GM19238 (cell line): ENCODE measurements around the gene ARL17B.
"Not testable (repeated sequence)": the region's sequence is repeated elsewhere in the genome, so short reads cannot be mapped to it uniquely, and the experiment has no call there.

Source experiments
- DNase-seq: peaks from one replicate; pipeline ENCODE4 v3.0.0; 2011; ENCODE audit warnings: low spot score; ENCODE audit not compliant: insufficient read length

Gene ARL17B

GRCh38 chr17:46361755-46362154 is at the start of gene ARL17B:
Gene ARL17B, minus strand, starts transcription at chr17:46361766. Its CDS starts 3,369 bp downstream, at chr17:46358397.
- DNase-seq, result not testable (repeated sequence)

- DNase-seq, result not testable (repeated sequence)
These were observed 48.3 kb upstream of the ARL17B start for GRCh38 chr17:46409864-46410263.

DNA sequence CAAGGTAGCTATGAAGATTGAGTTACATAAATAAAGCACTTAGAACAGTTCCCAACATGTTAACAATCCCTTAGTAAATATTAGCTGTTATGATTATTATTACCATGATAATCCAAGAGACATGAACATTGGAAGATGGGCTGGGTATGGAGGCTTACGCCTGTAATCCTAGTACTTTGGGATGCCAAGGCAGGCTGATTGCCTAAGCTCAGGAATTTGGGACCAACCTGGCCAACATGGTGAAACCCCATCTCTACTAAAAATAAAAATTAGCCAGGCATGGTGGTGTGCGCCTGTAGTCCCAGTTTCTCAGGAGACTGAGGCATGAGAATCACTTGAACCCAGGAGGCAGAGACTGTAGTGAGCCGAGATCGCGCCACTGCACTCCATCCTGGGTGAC is 45.6 kb upstream of the ARL17B start:
- DNase-seq, result not testable (repeated sequence)

DNA sequence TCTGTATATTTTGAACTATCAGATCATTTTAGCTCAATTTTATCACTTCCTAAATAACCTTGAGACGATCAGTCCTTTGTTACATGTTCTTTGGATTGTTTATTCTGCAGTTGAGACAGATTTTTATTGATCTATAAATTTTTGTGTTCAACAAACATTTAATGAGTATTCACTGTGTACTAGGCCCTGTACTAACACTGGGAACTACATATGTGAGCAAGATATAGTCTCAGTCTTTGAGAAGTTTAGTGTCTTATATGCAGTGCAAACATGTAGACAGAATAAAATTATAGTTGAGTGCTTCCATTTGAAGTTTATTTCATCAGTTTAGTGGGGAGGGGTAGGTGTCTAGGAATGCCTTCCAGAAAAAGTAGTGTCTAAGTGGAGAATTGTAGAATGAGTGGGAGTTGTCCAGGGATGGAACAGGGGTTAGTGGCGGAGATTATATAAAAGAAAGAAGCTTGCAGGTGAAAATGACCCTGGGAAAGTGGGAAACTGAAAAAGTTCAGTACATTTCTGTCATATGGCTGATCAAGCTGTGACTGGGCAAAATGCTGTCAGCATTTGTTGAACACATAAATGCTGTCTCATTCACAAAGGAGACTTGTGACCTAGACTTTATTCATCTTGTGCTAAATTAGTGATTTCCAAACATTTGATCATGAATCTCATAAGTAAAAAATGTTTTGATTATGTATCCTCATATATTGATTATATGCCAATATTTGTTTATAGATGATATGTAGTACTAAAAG is 39.6 kb upstream of the ARL17B start:
- DNase-seq, result not testable (repeated sequence)

- DNase-seq, result not testable (repeated sequence)
These were observed 39.0 kb upstream of the ARL17B start for GRCh38 chr17:46400543-46400942.

DNA sequence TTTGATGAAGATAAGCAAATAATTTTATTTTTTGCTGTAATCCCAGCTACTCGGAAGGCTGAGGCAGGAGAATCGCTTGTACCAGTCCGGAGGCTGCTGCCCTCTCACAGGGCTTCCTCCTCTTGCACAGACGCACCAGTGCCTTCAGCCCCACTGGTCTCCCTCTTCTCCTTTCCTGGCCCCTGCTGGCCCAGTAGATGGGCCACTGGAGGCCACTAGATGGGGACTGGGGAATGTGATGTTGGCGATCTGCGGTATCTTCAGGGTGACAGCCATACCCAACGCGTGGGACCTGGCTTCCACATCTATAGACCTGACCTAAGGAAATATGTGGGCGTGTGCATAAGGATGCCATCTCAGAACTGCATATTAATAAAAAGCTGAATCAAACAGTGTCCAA is 38.4 kb upstream of the ARL17B start:
- DNase-seq, result not testable (repeated sequence)

DNA sequence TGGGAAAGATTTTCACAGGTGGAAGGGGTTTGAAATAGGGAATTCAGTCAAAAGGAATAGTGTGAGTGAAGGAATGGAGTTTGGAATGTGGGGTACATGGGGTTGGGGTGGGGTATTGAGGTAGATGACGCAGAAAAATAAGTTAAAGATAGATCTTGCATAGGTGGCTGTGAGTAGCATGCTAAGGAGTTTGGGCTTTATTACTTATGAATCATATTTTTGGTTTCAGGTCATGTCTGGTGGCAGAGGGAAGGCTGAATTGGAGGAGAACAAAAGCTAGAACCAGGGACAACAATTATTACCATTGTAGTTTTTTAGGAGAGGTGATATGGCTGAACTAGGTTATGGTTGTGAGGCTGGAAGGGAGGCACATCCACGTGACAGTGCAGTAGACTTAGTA is 34.7 kb upstream of the ARL17B start:
- DNase-seq, result not testable (repeated sequence)

GRCh38 chr17:46393702-46394101 is 32.1 kb upstream of the ARL17B start:
- not testable (repeated sequence) for DNase-seq

DNA sequence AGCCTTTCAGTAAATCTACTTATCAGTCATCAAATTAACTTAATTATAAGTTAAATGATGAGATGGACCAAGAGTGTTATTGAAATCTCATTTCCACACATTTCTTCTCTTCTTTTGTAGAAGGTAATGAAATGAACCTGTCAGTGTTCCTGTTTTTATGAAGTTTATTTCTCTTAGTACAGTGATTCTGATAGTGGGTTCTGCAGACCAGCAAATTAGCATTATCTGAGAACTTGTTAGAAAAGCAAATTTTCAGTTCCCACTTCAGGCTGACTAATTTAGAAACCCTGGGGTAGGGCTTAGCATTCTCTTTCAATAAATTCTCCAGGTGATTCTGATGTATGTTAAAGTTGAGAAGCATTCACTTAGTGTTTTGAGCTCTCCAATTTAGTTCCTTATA is 23.9 kb upstream of the ARL17B start:
- not testable (repeated sequence) for DNase-seq

DNA sequence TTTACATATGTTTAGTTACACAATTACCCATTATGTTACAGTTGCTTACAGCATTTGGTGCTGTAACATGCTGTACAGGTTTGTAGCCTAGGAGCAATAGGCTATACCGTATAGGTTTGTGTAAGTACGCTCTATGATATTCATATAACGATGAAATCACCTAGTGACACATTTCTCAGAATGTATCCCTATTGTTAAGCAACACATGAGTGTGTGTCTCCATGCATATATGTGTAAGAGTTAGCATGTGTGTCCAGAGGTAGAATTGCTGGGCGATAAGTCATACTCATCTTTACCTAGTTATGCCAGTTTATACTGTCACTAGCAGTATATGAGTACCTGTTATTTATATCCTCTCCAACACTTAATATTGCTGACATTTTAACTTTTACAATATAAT is 21.6 kb upstream of the ARL17B start:
- DNase-seq, result not testable (repeated sequence)

DNA sequence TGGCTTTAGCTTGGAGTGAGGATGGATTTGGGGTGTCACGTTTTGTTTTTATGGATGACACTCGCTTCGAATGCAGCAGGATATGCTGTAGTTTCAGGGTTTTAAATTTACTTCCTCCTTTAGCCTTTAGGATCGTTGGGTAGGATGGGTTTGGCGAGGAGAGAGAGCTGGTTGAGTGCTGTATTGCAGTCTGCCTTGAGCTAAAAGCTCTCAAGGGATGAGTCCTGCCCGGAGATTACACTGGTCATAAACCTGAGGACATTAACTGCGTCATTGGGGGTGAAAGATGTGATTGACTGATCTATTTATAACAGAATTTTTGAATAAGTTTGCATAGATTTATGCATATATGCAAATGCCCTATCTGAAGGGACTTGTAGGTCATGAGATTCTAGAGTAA is 11.9 kb upstream of the ARL17B start:
- not testable (repeated sequence) for DNase-seq

- DNase-seq, result not testable (repeated sequence)
These were observed 11.0 kb upstream of the ARL17B start for GRCh38 chr17:46372236-46373229.

- DNase-seq, result not testable (repeated sequence)
These were observed 6.0 kb upstream of the ARL17B start for GRCh38 chr17:46367520-46367919.

DNA sequence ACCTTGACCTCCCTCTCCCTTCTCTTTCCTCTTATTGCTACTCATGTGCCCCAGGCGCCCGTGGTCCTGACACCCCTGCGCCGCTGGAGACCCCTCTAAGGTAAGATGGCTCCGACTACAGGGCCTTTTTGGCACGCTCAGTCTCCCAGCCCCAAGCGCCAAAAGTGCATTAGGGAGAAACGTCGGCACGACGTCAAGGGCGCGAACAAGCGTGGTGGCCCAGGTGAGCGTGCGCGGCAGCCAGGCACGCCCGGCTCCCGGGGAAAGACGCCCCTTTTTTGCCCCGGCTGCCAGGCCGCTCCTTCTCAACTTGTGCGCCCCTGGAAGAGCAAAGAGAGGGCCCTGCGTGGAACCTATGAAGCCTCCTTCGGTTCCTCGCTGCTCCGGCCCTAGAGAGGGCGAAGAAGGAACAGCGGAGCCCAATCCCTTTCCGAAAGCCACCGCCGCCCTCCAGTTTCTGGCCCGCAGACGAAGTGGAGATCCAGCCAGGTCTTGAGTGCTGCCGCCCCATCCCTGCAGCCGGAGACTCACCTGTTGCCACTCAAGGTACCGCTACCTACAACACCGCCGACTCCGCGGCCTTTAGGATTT is 326 bp downstream of the ARL17B start:
- DNase-seq, result not testable (repeated sequence)

- not testable (repeated sequence) for DNase-seq
These were observed 7.7 kb downstream of the ARL17B start for GRCh38 chr17:46353856-46354255.

GRCh38 chr17:46349060-46349459 is 12.5 kb downstream of the ARL17B start:
- DNase-seq, result not testable (repeated sequence)

- DNase-seq, result not testable (repeated sequence)
These were observed 13.2 kb downstream of the ARL17B start for GRCh38 chr17:46348345-46348744.

- DNase-seq, result not testable (repeated sequence)
These were observed 19.4 kb downstream of the ARL17B start for GRCh38 chr17:46342131-46342530.

DNA sequence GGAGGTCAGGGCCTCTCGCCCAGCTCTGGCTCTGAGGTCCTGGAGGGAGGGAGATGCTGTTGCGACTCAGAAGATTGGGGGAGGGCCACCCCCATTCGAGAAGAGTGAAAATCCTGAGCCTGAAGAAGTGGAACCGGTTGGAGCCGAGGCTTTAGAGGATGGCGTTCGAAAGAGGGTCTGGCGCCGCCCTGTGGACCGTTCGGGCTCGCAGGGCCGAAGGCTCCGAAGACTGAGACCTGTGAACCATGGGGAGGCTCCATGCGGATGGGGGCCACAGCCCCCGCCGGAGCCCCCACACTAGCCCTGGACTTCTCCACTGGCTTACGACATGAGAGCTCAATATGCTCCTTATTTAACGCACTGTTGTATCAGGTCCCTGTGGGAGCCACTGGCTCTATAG is 20.3 kb downstream of the ARL17B start:
- DNase-seq, result not testable (repeated sequence)

GRCh38 chr17:46294831-46295230 is 66.7 kb downstream of the ARL17B start, which contains the start of gene LRRC37A:
Gene LRRC37A, plus strand, starts transcription at chr17:46295131. Its CDS starts 3 bp downstream, at chr17:46295134.
- not testable (repeated sequence) for DNase-seq

DNA sequence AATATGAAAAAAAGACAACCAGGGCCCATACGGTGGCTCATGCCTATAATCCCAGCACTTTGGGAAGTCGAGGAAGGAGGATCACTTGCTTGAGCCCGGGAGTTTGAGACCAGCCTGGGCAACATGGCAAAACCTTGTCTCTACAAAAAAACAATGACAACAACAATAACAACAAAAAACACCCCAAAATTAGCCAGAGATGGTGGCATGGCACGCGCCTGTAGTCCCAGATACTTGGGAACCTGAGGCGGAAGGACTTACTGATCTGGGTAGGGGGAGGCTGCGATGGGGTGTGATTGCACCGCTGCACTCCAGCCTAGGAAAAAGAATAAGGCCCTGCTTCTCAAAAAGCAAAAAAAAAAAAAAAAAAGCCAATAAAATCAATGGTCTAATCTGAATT is 69.9 kb downstream of the ARL17B start:
- DNase-seq, result not testable (repeated sequence)
